NCI-H460 (cell line): Measurements from ENCODE around the gene ODF2L. TPM values are rescaled to one million over a fixed set of nuclear protein-coding genes. Genes with fewer than 3 reads are reported as not detected.

ENCODE experiments used
- DNase-seq: peaks from one replicate; pipeline ENCODE4 v3.0.0-alpha.2; 2016; ENCODE audit warnings: low read depth; ENCODE audit errors: extremely low read depth
- polyA plus RNA-seq: library from polyadenylated mRNA; depleted of rRNA; stranded (reverse); fragments of >200 nt; gene quantifications from 2 replicates; pipeline ENCODE4 v1.2.3, GENCODE V29; 2014; cell fraction: nucleus; rRNA removed
- total RNA-seq: library from RNA; depleted of rRNA; stranded (reverse); fragments of >200 nt; shearing (Covaris generic); gene quantifications from 2 replicates; pipeline ENCODE4 v1.2.3, GENCODE V29; 2014; rRNA removed

The ODF2L gene, protein sequence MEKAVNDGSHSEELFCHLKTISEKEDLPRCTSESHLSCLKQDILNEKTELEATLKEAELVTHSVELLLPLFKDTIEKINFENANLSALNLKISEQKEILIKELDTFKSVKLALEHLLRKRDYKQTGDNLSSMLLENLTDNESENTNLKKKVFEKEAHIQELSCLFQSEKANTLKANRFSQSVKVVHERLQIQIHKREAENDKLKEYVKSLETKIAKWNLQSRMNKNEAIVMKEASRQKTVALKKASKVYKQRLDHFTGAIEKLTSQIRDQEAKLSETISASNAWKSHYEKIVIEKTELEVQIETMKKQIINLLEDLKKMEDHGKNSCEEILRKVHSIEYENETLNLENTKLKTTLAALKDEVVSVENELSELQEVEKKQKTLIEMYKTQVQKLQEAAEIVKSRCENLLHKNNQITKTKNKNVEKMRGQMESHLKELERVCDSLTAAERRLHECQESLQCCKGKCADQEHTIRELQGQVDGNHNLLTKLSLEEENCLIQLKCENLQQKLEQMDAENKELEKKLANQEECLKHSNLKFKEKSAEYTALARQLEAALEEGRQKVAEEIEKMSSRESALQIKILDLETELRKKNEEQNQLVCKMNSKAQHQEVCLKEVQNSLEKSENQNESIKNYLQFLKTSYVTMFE
- 4.1 and 6.7 TPM in 2 replicates for total RNA-seq
- polyA plus RNA-seq = 3.4 and 4.5 TPM in 2 replicates

DNA sequence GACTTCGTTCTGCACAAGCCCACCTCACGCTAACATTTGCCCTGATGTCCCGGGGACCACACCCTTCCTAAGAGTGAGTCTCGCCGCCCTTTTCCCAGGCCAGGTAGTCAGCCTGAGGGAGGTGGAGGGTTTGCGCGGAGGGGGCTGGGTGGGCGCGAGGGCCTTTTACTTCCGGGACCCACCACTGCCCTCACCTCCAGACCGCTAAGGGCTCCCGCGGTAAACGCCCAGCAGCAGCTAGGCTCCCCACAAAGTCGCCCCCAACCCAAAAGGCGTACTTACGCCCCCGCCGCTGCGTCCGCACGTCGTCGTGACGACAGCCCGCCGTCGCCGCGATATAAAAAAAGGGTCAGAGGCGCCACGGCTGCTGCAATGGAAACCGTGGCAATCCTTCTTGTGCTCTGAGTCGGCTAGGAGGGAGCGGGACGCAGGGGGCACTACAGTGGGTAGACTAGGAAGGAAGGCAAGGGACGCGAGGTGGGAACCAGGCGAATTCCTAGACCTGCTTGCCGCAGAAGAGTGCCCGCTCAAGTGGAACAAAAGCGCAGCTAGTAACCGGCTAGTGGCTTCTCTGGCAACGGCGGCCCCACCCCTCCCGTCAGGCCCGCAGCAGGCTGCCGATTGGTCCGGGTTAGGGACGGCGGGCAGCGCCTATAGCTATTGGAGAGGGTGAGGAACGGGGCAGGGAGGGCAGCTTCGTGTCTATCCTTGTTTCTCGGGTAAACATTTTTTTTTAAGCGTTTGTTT lies at the start of gene ODF2L:
TSS of gene ODF2L (minus strand) at position 573 of the 747 bp plus-strand sequence. CDS start 9,296 bp downstream, outside the sequence.
- peak; percentile 48 for DNase-seq

DNA sequence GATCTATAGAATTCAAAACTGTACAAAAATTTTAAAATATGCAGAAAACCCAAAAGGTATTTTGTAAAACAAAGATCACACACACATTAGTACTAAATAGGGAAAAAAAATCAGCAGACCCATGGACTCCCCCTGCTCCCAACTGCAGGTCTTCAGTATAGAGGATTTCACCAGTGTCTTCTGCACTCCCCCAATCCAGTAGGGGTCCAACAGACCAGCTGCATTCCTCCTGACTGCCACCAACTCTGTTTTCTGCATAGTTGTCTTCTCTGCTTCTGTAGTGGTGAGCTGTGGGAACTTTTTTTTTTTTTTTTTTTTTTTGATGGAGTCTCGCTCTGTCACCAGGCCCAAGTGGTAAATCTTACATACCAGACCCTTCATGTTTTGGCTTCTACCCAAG lies 49.8 kb upstream of the ODF2L start:
- no peak for DNase-seq

DNA sequence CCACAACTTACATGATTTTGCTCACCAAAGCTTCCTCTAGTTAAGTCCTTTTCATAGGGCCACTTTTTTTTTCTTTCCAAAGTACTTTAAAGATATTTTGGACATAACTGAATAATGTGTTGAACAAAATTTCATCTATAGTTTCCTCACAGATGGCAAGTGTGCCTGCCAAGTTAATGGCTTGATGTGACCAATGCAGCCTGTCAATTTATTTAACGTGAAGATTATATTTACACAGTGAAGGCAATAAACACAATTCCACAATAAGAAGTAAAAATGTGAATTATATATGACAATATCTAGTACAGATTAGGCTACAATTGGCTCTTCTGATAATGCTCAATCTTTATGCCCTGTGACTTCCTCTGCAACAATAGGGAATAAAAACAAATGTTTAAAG lies 45.9 kb upstream of the ODF2L start:
- DNase-seq = no peak

DNA sequence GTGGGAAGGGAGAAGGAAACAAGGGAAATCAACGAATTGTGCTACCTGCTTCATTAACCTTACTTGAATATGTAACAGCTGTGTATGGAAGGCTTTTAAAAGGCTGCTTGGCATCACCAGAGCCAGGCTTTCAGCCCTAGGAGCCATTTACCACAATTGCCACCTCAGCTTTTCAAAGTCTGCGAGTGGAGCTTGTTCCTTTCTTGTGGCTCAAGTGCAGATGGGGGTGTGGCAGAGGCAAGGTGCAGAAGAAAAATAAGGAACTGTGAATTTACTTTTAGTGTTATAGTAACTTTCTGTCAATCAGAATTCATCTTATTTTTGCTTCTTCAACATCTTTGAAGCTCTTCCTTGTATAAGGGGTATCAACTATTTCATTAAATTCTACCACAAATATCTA lies 45.5 kb upstream of the ODF2L start:
- no peak for DNase-seq

DNA sequence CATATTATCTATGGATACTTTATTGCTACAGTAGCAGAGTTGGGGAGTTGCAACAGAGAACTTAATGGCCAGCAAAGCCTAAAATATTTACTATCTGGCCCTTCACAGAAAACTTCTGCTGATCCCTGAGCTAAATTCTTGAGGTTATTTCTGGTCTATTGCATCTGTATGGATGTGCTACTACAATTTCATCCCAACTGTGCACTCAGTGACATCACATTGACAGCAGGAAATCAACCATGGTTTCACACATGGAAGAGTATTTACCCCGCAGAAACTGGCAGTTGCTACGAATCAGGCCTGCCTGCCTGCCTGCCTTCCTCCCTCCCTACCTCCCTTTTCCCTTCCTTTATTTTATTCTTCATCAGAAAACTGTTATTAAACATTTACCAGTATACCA lies 39.9 kb upstream of the ODF2L start:
- no peak for DNase-seq

DNA sequence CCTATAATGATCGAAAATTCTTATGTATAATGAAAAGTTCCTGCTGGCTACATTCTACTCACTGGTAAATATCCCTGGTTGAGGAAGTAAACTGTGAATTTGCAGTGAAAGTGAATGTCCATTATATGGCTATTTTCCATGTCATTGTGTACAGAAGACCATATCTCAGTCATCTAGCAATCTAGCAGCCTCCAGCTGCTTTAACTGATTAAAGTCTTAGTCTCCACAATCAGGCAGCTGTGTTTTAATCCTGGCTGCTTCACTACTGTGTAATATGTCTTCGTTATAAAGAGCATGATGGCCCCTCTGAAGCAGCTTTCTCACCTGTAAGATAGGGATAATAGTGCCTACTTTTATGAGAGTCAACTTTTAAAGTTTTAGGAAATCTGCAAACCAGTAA lies 39.2 kb upstream of the ODF2L start:
- DNase-seq = no peak

DNA sequence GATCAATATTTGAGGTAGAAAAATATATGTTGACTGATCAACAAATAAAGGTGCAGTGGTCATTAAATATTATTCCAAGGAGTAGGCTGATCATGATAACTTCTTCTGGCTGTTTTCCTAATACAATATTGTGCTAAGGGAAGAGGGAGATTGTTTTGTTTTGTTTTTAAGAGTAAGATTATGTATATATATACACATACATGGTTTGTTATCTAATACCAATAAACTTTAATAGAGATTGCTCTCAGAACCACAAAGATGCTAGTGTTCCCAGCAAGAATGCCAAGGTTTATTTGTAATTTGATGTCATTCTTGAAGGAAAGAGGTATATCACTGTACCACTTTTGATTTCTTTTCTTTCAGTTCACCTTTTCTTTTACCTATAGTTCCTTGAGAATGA lies 37.9 kb upstream of the ODF2L start:
- no peak for DNase-seq

DNA sequence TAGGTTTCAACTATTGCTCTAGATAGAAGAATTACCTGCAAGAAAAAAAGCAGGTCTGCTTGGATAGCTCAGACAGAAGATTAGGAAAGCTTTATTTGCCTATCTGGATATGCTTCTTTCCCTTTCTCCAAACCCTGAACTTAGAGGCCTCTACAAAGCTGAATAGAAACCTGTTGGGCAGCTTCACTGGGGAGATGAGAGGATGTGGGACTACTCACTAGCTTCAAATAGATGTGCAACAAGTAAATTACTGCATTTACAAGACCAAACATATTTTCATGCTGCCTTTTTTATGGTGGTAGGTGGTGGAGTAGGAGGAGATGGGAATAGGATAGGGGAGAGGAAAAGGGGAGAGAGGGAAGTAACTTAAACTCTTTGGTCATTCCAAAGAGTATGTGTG lies 34.3 kb upstream of the ODF2L start:
- no peak for DNase-seq

DNA sequence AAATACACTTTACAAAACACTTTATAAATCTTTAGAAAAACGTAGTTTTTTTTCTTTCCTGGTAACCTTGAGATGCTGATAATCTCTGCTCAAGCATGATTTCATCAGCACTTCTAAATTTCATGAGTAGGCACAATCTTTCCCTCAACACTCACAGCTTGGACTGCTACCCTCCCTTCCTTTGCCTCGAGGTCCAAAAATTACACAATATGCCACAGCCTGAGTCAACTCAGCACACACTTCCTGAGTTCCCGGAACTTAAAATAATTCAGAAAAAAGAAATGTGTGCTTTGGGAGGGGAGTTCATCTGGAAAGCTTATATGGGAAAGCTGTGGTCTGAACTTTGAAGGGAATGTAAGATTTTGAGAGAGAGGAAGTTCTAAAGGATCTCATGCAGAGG lies 33.7 kb upstream of the ODF2L start:
- peak; percentile 49 for DNase-seq

DNA sequence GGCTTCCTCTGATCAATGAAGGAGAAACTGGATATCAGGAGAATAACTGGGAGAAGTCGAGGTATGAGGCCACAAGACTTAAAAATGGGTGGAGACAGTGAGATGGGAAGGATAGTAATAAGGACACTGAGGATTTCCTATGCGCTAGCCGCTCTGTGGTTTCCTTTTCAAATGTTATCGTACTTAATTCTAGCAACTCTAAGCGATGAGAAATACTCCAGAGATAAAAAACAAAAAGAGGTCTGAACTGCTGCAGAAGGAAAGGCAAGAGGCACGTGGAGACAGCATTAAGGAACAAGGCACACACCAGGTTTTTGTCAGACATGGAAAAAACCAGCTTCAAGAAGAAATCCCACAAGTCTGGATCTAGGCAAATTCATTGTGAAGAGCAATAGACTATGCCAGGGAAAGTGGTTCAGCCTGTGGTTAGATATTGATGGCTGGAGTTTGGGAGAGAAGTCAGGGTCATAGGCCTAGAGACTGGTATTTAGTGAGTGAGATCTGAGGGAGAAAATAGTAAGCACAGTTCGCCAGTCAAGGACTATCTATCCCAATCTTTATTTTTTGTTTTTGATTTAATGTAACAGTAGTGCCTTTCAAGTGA lies 33.1 kb upstream of the ODF2L start:
- DNase-seq = no peak

DNA sequence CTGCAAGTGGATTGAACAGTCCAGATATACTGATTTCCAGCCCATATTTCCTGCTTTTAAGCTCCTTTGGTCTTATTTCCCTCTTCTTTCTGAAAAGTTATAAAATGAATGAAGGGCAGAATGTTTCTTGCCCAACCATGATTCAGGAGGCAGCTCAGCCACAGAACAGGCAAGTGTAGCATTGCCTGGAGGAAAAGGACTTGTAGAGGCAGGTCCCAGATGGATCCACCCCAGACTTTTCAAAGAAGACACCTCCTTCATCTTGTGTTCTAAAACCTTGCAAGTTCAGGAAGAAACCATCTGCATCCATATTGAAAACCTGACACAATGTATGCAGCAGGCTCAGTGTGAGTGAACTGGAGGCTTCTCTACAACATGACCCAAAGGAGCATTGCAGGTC lies 27.8 kb upstream of the ODF2L start, which contains the start of gene CLCA2:
TSS of gene CLCA2 (plus strand) at position 299 of the 400 bp plus-strand sequence. CDS start at position 376, 77 bp downstream.
- no peak for DNase-seq

DNA sequence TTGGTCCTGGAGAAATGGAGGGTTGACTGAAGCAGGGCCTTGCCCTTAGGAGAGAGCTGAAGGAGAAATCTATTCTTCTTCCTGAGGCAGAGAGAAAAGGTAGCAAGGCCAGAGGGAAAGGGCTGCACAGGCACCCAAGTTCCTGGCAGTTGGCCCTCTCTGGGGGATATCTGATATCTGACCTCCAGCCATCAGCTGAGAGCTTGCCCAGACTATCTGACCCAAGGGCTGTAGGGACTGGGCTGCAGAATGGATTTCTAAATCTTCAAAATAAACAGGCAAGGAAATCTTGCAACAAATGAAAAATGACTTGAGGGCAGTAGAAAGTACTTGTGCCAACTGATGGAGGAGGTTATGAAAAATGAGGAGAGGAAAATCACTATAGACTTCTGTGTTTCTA lies 27.4 kb upstream of the ODF2L start:
- no peak for DNase-seq

DNA sequence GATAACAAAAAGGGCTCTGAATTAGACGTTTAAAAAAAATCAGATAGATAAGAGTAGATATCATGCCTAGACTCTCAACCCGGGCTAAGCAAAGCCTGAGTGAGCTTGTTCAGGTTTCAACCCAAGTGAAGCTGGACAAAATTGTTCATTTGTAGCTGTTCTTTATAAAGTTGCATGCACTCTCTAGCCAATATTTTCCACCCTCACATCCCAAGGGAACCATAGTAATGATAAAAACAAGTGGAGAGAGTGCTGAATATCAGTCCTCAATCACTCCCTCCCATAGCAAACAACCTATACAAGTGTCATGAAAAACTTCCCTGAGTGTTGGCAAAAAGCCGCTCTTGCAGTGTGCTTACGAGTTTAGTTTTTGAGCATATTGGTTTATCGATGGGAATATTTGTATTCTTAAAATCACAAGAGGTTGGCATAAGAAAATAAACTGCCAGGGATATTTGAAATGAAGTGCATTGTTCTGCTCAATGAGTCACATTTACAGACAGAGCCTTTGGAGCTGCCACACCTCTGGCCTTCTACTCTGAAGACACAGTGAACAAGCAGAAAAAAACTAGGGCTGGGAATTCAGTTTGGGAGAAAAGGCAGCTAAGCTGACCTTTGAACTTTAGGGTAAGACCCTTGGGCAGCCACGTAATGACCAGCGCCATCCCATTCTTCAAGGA lies 25.6 kb upstream of the ODF2L start:
- DNase-seq = no peak

DNA sequence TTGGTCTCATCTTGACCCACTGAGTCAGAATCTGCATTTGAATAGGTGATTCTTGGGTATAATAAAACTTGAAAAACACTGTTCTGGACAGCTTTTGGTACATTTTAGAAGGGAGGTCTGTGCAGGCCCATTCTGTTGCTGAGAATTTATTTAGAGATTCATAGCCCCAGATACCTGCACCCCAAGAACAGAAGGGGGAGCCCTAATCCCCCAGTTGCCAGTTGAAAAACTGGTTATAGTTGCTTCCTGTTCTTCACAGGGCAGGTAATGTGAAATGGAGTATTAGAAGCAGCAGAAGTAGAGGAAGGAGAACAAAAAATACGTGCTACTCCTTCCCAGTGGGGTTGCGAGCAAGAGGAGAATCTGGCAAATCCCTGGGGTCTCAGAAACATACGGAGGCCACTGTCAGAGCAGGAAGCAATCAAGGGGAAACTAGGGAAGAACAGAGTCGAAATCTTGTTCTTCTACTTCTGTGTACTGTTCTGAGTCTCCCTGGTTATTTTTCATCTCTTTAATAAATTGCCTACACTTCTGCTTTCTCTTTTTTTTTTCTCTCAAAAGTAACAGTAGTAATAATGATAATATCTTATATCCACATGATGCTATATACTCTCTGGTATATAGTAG lies 23.3 kb upstream of the ODF2L start:
- no peak for DNase-seq

DNA sequence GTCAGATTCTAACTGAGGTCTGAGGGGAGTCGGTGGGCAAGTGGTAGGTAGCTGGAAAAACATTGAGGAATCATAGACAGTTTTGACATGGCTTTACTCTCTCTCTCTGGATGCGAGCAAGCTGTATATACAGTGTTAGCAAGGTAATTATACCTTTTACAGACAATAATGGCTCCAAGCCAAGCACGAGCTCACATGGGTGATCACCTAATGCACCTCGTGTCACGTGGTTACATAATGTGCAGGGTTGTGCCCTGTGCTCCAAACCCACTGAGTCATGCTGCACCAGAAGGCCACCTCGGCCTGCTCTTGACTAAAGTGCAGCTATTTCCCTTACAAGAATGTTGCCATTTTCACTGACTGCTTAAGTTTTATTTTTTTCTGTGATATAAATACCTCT lies 20.2 kb upstream of the ODF2L start:
- DNase-seq = no peak

DNA sequence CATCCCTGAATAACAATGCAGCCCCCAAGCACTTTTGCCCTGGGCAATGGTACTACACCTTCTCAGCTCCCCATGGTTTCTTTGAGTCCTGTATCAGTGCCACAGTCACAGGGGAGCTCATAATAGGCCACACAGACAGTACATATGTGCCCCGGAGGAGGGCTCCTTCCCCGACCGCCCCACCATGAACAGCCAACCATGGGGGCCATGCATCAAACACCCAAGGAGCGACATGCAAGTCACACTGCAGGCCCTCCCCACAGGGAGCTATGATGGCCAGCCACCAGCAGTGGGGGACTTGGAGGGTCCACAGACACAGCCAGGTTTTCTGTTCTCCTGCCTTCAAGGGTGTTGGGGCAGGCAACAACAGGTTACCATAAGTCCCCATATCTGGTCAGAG lies 14.8 kb upstream of the ODF2L start:
- no peak for DNase-seq

DNA sequence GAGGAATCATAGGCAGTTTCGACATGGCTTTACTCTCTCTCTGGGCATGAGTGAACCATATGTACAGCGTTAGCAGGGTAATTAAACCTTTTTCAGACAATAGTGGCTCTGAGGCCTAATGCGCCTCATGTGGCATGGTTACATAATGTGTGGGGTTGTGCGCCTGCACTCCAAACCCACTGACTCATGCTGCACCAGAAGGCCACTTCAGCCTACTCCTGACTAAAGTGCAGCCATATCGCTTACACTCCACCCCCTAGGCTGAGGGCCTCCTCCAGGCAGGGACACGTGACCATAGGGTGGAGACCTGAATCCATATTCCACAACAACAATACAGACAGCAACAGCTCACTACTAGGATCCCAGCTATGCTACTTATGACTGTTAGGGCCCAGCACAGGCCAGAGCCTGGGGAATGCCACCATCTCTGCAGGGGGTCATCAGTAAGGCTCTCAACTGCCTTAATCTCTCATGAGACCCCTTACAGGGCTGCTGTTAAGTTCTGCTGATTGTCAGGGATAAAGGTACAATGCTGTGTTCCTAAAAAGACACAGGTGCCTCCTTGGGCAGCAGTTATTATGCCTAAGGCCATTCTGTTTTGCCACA lies 13.4 kb upstream of the ODF2L start:
- no peak for DNase-seq

DNA sequence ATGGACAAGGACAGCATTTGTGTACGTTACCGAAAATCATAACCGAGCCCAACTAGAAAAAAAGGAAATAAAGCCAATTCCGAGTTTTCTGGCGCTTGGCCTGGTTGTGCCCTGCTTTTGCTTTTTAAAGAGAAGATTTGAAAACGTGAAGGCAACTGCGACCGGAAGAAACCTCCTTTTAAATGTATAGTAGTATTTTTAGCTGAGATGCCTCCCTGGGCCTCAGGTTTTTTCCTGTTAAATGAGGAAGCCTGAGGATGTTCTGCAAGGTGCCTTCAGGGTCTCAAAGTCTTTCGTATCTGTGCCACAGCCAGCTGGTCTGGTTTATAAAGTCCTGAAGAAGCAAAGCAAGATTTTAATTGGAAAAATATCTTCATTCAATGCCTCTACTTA lies 371 bp upstream of the ODF2L start:
- no peak for DNase-seq

DNA sequence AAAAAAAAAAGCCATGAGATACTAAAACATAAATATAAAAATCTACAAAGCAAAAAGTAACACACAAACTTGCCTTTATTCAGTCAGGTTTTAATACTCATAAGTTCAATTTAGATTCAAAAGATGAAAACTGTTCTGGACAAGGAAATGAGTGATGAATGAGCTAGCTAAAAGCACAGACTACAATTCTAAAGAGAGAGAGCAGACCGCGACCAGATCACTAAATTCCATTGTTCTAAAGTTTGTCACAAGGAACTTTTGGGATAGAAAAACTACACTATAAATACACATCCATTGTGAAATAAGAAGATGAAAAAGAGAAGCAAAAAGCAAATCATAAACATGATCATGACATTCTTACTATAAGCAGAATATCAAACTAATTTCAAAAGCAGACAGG lies 1.7 kb downstream of the ODF2L start:
- DNase-seq = no peak

DNA sequence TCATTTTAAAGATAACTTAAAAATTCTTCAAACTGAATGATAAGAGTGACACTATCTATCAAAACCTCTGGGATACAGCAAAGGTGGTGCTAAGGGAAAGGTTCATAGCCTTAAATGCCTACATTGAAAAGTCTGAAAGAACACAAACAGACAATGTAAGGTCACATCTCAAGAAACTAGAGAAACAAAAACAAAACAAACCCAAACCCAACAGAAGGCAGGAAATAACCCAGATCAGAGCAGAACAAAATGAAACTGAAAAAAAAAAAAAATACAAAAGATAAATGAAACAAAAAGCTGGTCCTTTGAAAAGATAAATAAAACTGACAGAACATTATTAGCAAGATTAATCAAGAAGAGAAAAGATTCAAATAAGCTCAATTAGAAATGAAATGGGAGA lies 6.8 kb downstream of the ODF2L start:
- DNase-seq = no peak
